GM18873 (cell line): ENCODE results near the gene MAGI3.

ENCODE experiments used
- ATAC-seq: cut with Tn5 transposase; IDR thresholded peaks from one replicate; pipeline ENCODE4 v1.9.1; 2021; ENCODE audit warnings: mild to moderate bottlenecking, moderate library complexity, moderate number of reproducible peaks; ENCODE audit not compliant: unreplicated experiment, low FRiP score

The MAGI3 gene

DNA sequence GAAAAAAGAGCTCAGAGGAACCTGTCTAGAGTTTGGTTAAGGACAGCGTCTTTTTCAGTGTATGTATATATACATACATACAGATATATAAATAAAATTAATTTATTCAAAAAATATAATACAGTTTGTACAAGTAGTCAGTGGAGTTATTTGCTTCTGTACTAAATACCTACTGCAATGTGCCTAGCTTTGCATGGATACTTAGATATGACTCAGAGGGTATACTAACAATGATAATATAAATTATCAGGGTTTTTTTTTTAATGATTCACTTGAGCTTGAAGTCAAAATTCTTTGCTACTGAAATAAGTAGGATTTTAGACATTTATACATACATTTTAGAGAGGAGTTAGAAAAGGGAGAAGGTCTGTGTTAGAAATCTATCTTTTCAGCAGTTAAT lies 251.1 kb downstream of the MAGI3 start:
- no peak for ATAC-seq

DNA sequence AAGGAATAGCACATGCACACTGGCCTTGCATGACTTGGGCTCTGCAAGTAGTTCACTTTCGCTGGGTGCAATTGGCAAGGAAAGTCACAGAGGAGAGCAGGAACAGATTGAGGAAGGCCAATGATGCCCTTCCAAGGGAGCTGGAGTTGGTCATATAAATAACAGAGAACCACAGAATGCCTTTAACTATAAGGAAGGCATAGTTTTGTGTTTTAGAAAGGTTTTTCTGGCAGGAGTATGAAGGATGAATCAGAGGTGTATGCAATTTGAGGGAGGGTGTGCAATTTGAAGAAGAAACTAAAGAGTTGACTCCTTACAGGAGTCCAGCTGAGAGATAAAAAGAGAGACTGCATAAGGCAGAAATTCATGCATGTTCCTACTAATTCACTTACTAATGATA lies 256.8 kb downstream of the MAGI3 start:
- ATAC-seq = no peak

DNA sequence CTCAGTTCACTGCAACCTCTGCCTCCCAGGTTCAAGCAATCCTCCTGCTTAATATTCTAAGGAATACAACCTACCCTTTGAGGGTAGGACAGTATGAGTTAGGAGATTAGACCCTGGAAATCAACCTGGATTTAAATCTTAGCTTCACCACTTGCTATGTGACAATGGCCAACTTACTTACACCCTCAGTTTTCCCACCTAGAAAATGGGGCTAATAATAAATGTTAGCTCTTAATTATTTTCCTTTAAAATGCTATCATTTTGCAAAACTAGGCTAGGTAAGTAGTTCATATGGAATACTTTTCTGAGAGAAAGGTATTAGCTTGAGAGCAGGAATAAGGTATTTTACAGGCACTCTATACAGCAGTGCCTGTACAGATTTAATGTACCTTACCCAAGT lies 258.2 kb downstream of the MAGI3 start:
- no peak for ATAC-seq

DNA sequence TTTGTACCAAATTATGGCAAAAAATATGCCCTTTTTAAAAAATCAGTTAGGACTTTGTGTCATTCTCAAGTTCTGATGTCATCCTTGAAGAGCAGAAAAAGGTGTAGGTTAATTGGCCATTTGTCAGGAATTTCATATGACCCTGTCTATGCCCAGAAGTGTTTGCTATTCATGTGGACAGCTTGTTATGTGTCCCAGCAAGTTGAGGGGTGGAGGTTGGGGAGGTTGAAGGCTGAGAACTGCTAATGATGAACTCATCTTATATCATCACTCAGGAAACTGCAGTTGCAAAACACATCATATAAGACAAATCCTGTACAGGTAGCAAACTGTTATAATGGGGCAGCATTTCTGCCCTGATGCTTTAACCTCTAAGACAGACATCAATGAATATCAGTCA lies 262.5 kb downstream of the MAGI3 start:
- no peak for ATAC-seq

DNA sequence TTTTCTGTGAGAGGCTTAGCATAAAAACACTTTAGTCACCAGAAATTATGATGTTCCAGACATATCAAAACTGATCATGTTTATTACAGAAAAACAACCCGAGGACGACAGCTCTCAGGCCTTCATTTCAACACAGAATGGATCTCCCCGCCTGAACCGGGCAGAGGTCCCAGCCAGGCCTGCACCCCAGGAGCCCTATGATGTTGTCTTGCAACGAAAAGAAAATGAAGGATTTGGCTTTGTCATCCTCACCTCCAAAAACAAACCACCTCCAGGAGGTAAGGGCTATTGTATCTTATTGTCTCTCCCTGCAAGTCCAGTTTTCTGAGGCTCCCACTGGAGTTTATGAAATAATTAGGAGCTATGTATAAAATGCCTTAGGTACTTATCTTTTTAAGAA lies 263.4 kb downstream of the MAGI3 start:
- no peak for ATAC-seq

DNA sequence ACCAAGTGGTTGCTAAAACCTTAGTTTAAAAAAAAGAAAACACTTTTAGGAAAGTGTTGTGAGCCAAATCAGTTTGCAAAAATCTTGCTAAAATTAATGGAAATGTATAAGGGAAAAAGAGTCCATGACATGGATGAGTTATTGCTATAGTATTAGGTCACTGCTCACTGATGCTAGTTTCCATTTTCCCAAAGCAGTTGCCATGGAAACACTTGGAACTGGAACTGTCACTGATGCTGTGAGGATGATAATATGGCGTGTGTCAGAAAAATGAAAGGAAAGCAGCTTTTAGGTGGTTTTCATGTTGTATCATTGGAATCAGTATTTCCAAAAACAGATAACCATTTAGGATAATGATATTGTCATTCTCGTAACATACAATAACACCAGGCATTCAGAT lies 264.6 kb downstream of the MAGI3 start:
- no peak for ATAC-seq

DNA sequence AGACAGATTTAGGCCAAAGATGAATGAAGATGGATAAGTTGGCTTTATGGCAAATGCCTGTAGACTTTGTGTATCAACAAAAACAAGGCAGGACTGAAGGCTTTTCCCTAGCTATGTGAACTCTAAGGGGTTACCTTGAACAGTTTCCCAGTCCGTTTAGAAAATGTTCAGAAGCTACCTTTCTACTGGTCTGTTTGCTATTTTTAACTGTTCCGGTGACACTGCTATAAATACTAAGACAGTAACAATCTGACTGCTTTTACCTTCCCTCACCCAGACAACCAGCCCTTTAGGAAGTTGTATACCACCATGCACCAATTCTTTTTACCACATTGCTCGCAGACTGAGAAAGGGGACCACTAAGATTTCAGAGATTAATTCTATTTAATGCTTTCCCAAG lies 266.8 kb downstream of the MAGI3 start:
- ATAC-seq = no peak

DNA sequence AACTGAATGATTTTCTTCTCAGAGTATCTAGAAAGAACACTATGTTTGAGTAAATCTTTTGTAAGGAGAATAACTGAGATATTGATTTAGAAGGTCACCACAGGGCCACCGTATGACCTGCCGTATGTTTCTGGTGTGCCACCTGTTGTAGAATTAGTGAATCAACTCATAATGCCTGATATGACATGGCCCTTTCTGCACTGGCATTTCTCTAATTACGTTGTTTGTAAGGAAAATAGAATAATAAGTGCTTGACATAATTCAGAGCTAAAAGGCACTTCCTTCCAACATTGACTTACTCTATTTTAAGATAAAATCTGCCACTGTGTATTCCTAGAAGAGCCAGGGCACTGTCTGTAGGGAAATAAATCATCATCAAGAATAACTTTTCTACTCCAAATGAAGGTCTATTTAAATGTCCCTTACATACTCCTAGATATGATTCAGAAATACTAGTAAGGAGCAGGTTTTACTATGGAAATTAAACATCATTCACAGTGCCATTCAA lies 267.3 kb downstream of the MAGI3 start:
- ATAC-seq = no peak

DNA sequence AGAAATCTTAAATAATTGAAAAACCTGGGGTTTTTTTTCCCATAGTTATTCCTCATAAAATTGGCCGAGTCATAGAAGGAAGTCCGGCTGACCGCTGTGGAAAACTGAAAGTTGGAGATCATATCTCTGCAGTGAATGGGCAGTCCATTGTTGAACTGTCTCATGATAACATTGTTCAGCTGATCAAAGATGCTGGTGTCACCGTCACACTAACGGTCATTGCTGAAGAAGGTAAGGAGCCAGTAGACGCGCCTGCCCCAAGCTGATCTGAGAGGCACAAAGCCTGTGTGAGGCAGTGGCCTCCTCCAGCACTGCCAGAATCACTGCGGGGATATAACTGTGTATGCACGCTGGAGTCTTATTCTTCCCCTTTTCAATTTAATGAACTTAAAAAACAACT lies 268.7 kb downstream of the MAGI3 start:
- no peak for ATAC-seq

DNA sequence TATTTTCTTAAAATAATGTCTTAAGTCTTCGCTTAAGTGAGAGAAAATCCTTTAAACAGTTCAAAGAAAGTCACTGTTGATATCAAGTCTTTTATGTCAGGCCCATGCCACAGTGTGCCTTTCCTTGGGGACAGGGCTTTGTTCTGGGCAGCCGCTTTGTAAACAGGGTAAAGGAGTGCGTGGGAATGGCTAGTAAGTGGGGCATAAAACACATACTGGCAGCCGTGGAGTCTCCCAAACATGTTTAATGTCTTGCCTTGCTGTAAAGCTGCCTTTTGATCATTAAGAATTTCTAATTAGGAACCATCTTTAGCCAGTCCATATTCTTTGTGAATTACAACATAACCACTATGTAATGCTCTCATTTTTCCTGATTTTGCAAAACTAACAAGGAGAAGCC lies 269.2 kb downstream of the MAGI3 start:
- no peak for ATAC-seq

DNA sequence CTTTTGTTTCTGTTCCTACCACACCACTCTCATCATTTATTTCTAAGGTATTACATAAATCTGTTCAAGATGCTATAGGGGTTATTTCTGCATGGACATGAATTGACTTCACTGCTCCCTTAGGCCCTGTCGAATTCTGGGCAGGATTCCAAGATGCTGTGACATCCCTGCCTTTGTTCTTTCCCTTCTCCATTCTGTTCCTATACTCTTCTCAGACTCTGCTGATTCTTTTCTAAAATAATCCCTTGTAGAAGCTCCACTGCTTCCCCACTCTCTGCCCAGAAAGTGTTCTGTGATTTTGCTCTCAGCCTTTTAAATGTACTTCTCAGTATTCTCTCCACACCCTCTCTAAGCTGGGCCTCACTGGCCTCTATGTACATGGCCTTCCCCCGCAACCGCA lies 269.8 kb downstream of the MAGI3 start:
- no peak for ATAC-seq

DNA sequence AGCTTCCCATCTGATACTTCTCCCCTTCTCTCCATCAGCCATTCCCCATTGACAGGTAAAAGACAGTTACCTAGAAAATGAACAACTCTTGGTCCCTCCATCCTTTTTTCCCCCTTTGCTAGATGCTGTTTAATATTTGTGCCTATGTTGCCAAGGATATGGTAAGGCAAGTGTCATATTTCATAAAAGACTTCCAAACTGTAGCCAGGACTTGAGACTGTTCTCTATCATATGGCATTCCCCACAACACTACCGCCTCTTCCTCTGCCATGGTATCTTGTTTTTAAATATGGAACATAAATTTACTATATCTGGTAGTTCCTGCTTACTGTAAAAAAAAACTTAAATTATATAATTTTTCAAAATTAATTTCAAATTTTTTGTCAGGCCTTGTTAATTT lies 271.8 kb downstream of the MAGI3 start:
- ATAC-seq = no peak

DNA sequence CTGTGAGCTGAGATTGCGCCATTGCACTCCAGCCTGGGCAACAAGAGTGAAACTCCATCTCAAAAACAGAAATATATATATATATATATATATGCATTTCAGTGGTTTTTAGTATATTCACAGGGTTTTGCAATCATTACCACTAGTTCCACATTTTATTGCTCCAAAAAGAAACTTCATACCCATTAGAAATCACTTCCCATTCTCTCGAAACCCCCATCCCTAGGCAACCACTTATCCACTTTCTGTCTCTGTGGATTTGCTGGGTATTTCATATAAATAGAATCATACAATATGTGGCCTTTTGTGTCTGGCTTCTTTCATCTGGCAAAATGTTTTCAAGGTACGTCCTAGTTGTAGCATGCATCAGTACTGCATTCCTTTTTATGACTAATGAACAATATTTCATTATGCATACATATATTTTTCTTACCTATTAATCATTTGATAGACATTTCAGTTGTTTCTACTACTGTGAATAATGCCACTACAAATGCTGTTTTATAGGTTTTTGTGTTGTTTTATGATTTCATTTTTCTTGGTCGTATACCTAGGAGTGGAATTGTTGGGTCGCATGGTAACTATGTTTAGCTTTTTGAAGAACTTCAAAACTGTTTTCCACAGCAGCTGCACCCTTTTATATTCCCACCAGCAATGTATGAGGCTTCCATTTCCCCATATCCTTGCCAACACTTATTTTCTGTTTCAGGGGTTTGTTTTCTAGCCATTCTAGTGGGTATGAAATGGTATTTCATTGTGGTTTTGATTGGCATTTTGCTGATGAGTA lies 273.0 kb downstream of the MAGI3 start:
- ATAC-seq = no peak

DNA sequence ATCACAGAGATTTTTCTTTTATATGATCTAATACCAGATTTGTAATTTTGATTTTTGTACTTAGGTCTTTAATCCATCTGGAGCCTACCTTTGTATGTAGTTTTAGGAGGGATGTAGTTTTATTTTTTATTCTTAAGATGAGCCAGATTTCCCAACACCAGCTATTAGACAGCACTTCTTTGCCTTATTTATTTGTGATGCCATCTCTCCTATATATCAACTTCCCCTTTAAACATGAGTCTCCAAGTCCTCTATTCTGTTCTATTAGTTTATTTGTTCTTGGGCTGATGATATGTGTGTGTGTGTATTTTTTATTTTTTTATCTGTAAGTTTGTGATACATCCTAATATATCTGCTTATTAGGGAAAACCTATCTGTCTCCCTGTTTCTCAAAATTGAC lies 274.8 kb downstream of the MAGI3 start:
- no peak for ATAC-seq

DNA sequence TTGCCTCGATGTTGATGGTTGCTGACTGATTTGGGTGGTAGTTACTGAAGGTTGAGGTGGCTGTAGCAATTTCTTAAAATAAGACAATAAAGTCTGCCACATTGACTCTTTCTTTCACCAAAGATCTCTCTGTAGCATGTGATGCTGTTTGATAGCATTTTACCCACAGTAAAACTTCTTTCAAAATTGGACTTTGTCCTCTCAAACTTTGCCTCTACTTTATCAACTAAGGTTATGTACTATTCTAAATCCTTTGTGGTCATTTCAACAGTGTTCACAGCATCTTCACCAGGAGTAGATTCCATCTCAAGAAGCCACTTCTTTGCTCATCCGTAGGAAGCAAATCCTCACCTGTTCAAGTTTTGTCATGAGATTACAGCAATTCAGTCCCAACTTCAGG lies 275.8 kb downstream of the MAGI3 start:
- ATAC-seq = no peak

DNA sequence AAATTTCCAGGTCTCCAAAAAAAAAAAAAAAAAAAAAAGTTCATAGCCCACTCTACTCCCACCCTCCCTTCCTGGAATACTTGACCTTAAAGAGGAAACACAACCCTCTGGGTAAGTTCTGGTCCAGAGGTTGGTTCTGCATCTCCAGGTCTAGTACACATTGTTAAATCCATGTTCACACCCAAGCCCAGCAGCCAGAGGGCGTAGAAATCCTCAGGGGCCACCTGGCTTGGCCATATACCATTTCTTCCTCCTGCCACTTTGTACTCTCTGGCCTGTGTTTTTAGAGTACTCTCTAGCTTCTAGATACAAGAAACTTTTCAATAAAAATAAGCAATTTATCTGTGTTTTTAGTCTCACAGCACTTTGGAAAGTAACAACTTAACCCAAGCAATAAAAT lies 279.7 kb downstream of the MAGI3 start:
- ATAC-seq = no peak

DNA sequence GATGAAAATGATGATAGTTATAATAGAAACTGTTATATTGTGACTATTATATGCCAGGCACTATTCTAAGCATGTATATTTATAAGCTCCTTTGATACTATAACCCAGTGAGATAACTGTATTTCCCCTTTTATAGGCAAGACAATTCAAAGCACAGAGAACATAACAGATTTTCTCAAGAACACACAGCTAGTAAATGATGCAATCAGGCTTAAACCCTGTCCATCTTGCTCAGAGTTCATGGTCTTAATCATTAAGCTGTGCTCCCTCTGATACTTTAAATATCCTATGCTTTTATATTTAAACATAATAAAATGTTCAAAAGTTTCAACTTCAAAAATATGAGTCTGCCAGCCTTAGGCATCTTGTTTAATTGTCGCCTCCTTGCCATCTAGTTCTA lies 280.3 kb downstream of the MAGI3 start:
- ATAC-seq = no peak

DNA sequence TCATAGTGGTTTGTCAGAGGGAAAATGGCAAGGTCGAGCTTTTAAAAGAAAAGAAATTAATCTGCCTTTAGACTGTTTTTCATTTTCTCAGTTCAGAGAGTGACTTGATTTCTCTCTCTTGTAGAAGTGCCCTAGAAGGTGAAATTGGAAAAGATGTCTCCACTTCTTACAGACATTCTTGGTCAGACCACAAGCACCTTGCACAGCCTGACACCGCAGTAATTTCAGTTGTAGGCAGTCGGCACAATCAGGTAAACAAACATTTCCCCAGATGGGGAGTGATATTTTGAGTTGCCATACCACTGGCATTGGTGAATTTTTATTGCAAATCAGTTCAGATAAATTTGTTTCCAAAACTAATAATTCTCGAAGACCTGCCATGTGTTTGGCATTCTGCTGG lies 282.2 kb downstream of the MAGI3 start:
- no peak for ATAC-seq

DNA sequence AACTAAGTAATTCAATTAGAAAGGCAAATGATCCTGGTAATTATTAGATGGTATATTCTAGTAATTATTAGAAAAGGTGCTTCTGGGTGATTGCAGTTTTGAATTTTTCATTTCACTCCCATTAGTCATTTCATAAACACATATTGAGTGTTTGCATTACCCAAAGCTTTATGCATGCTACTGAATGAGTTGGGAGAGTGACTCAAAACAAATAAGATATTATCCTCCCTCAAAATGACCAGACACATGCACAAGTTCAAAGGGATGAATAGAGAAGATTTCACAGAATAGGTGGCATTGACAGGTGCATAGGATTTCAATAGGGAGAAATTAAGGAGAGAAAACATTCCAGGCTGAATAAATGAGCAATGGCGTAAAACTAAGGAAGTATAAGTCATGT lies 284.3 kb downstream of the MAGI3 start:
- no peak for ATAC-seq

DNA sequence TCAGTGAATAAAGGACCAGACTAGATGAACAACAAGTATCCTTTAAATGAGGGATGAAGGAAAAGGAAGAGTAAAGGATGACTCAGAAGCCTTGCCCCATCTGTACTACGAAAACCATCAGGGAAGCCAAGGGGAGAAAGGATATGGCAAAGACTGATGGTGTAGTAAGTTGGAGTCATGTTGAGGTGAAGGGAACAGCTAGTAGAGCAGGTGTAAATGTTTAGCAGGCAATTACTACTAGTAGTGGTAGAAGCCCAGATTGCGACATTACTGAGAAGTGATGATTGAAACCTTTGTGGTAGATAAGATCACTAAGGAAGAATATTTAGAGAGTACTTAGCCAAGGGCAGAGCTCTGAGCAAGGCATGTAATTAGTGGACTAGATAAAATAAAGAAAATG lies 285.0 kb downstream of the MAGI3 start:
- no peak for ATAC-seq

DNA sequence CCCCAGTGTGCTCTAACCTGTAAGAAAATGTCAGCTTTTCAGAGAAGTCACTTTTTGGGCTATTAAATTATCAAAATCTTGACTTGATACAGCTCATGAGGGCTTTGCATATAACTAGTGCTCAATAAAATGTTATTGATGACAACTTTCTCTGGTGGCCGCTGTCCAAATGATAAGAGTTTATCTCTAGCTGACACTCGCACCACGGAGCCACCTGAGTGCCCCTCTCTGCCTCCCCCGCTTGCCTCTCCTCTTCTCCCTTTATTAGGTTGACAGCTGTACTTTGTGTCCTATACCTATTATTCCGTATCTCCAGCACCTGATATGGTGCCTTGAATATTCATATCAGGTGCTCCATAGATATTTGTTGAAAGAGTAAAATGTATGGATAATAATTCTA lies 286.2 kb downstream of the MAGI3 start:
- ATAC-seq = no peak

DNA sequence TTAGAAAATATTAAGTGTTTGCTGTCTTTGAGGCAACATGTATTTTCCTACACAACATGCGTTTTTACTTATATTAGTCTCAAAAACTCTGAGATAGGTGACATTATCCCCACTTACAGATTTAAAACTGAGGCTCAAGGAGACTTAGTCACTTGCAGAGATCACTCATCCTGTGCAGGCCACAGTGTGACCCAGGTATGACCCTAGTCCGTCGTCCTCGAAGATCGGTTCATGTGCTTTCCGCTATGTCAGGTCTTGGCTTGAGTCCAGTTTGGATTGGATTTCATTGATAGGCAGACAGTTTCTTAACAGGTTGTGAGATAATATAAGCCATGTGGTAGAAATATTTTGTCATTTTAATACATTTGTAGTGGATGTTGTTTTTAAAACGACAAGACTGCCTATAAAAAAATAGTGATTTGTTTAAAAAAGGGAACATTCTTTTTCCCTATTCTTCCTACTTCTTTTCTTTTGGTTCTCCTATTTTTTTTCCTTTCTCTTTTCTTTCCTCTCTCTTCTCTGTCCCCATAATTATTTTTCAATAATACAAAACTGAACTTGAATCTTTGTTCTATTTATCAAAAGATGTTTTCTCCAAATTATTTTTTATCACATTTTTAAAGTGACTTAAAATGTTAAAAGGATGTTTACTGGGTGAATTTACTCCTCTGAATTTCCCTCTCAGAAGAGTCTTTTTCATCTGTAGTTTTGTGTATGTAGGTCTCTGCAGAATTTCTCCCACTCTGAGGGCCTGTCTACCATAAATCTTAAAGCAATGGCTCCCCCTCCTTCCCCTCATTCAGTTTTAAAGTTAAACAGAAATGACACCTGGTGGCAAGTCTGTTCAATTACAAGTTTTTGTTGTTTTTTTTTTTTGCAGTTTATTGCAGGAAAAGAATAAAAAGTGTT lies 287.2 kb downstream of the MAGI3 start:
- no peak for ATAC-seq
